Smooth muscle cell (in vitro differentiated cells): ENCODE data around the gene SPATS2L. TPM values are rescaled to one million over a fixed set of nuclear protein-coding genes. Genes with fewer than 3 reads are reported as not detected.

Source experiments
- DNase-seq: peaks from one replicate; lab custom pipeline; 2025; ENCODE audit not compliant: unreplicated experiment; lab: John Stamatoyannopoulos, UW
- H2AFZ ChIP-seq: fragments of 200-600 bp; sonication (generic); 2 replicates; pipeline ENCODE4 v1.6.0; 2016; ENCODE audit warnings: antibody characterized with exemption, low read depth, mild to moderate bottlenecking
- H3F3A ChIP-seq: fragments of 200-600 bp; sonication (generic); 2 replicates; pipeline ENCODE4 v1.6.0; 2017; ENCODE audit warnings: antibody characterized with exemption, low read depth
- H3K27ac ChIP-seq: fragments of 200-600 bp; sonication (generic); 2 replicates; pipeline ENCODE4 v1.5.1; 2016; ENCODE audit warnings: low read depth, mild to moderate bottlenecking
- H3K27me3 ChIP-seq: fragments of 200-600 bp; sonication (generic); 2 replicates; pipeline ENCODE4 v1.6.1; 2016; ENCODE audit warnings: low read depth, mild to moderate bottlenecking
- H3K36me3 ChIP-seq: fragments of 200-600 bp; sonication (generic); 2 replicates; pipeline ENCODE4 v1.5.1; 2016; ENCODE audit warnings: low read depth
- H3K4me1 ChIP-seq: fragments of 200-600 bp; sonication (generic); 2 replicates; pipeline ENCODE4 v1.5.1; 2016; ENCODE audit warnings: low read depth
- H3K4me2 ChIP-seq: fragments of 200-600 bp; sonication (generic); 2 replicates; pipeline ENCODE4 v1.6.0; 2016; ENCODE audit warnings: mild to moderate bottlenecking
- H3K4me3 ChIP-seq: fragments of 200-600 bp; sonication (generic); 2 replicates; pipeline ENCODE4 v1.5.1; 2016; ENCODE audit warnings: mild to moderate bottlenecking
- H3K79me2 ChIP-seq: fragments of 200-600 bp; sonication (generic); 2 replicates; pipeline ENCODE4 v1.6.0; 2016; ENCODE audit warnings: low read depth, mild to moderate bottlenecking
- H3K9ac ChIP-seq: fragments of 200-600 bp; sonication (generic); 2 replicates; pipeline ENCODE4 v1.6.0; 2016; ENCODE audit warnings: low read depth
- H3K9me3 ChIP-seq: fragments of 200-600 bp; sonication (generic); replicated peaks from 2 replicates; pipeline ENCODE4 v1.5.1; 2016; ENCODE audit warnings: low read depth
- H4K20me1 ChIP-seq: fragments of 200-600 bp; sonication (generic); 2 replicates; pipeline ENCODE4 v1.6.0; 2016; ENCODE audit warnings: low read depth
- CTCF ChIP-seq: fragments of 200-600 bp; sonication (generic); IDR thresholded peaks from 2 replicates; pipeline ENCODE4 v1.5.1; 2017; ENCODE audit warnings: borderline replicate concordance, mild to moderate bottlenecking, antibody characterized with exemption; ENCODE audit not compliant: insufficient read depth, poor library complexity, severe bottlenecking
- WGBS: methylation state at CpG from one replicate; pipeline ENCODE4 v1.1.7; 2016; ENCODE audit warnings: low lambda C conversion rate; 5-methylcytosine and 5-hydroxymethylcytosine counted together
- polyA plus RNA-seq: library from polyadenylated mRNA; unstranded; fragments of >200 nt; fragmentation: Nextera tagmentation; extraction: Ambion mirVana; gene quantifications from 2 replicates; pipeline ENCODE4 v1.2.1, GENCODE V29; 2016
- total RNA-seq: library from RNA; depleted of rRNA; stranded (reverse); fragments of >200 nt; gene quantifications from 2 replicates; pipeline ENCODE4 v1.2.3, GENCODE V29; 2014

Gene SPATS2L
- total and polyA plus RNA-seq, 2 experiments from 2014 or later = 356 to 432 TPM

- WGBS = 61% methylated on average over 8 of the region's 8 CpGs
- Histone ChIP-seq H3F3A (peaks cover 28% of the 10 kb centered on the region), H3K36me3 (peaks cover 14% of the 10 kb centered on the region), H3K4me3 (no peak overlapping the region), H3K27ac (peak overlapping the region; percentile 30), H3K4me2 (no peak overlapping the region), H4K20me1 (no peaks in the 10 kb centered on the region), H3K4me1 (no peaks in the 10 kb centered on the region), H2AFZ (no peak overlapping the region), H3K9me3 (no peaks in the 10 kb centered on the region), H3K79me2 (no peaks in the 10 kb centered on the region), H3K27me3 (no peaks in the 10 kb centered on the region), H3K9ac (no peak overlapping the region)
- no peak for DNase-seq
- no peak for TF ChIP-seq CTCF
These were observed 173.3 kb downstream of the SPATS2L start for GRCh38 chr2:200479692-200480265.

- no peaks in the 10 kb centered on the region for H3K27me3 ChIP-seq
- H3F3A ChIP-seq = peaks cover 23% of the 10 kb centered on the region
- H3K79me2 ChIP-seq = no peaks in the 10 kb centered on the region
- no peak overlapping the region for H3K9ac ChIP-seq
- no peak overlapping the region for H3K27ac ChIP-seq
- H4K20me1 ChIP-seq = no peaks in the 10 kb centered on the region
- H3K9me3 ChIP-seq = no peaks in the 10 kb centered on the region
- peaks cover 10% of the 10 kb centered on the region for H3K36me3 ChIP-seq
- DNase-seq = no peak
- no peak overlapping the region for H3K4me3 ChIP-seq
- TF ChIP-seq CTCF = no peak
- no peak overlapping the region for H3K4me2 ChIP-seq
- no peak overlapping the region for H2AFZ ChIP-seq
- peaks cover 4% of the 10 kb centered on the region for H3K4me1 ChIP-seq
These were observed 175.7 kb downstream of the SPATS2L start for GRCh38 chr2:200482194-200482593.

GRCh38 chr2:200483729-200484198, 177.3 kb downstream of the SPATS2L start:
- Histone ChIP-seq H3K4me2 (no peak overlapping the region), H3K27ac (no peak overlapping the region), H3K79me2 (no peaks in the 10 kb centered on the region), H3K4me1 (peaks cover 4% of the 10 kb centered on the region), H3K27me3 (no peaks in the 10 kb centered on the region), H3K9ac (no peak overlapping the region), H2AFZ (no peak overlapping the region), H3K4me3 (no peak overlapping the region), H3F3A (peaks cover 20% of the 10 kb centered on the region), H4K20me1 (no peaks in the 10 kb centered on the region), H3K9me3 (no peaks in the 10 kb centered on the region), H3K36me3 (peaks cover under 1% of the 10 kb centered on the region)
- no peak for DNase-seq
- WGBS = 48% methylated on average over 4 of the region's 4 CpGs
- peak; percentile 32 for TF ChIP-seq CTCF

GRCh38 chr2:200484934-200485333, 178.4 kb downstream of the SPATS2L start:
- no peak for TF ChIP-seq CTCF
- Histone ChIP-seq H3K79me2 (no peaks in the 10 kb centered on the region), H3K4me2 (no peak overlapping the region), H3K36me3 (no peaks in the 10 kb centered on the region), H3K27me3 (no peaks in the 10 kb centered on the region), H4K20me1 (no peaks in the 10 kb centered on the region), H3K9me3 (no peaks in the 10 kb centered on the region), H3F3A (peaks cover 17% of the 10 kb centered on the region), H3K4me3 (no peak overlapping the region), H2AFZ (no peak overlapping the region), H3K4me1 (peaks cover 4% of the 10 kb centered on the region), H3K9ac (no peak overlapping the region), H3K27ac (peak overlapping the region; percentile 53)
- DNase-seq = no peak
- 63% methylated on average over 3 of the region's 3 CpGs for WGBS
